HCT116 (cell line): Measurements from ENCODE around the gene FAM13A. TPM values are rescaled to one million over a fixed set of nuclear protein-coding genes. Genes with fewer than 3 reads are reported as not detected.

Experiments
- ATAC-seq: fragments of 200-7000 bp; cut with Tn5 transposase; 2 replicates; pipeline ENCODE4 v1.9.1; 2020; ENCODE audit warnings: mild to moderate bottlenecking, moderate library complexity
- BruUV-seq: library from RNA; stranded (reverse); fragments of 400-500 nt; replicated peaks from 2 replicates; lab custom pipeline; 2021; lab: Mats Ljungman, UMichigan
- CTCF ChIA-PET: fragments of 300-600 bp; sonication (Branson Sonifier 250); formaldehyde crosslinking; loops from one replicate; lab custom pipeline; 2021; ENCODE audit warnings: antibody characterized with exemption; lab: Charles Lee
- POLR2A ChIA-PET: fragments of 300-600, 350-600 bp; sonication (Branson Sonifier 250); formaldehyde crosslinking; loops from one replicate; lab custom pipeline; 2021; ENCODE audit warnings: antibody characterized with exemption; lab: Charles Lee
- RAD21 ChIA-PET, 2 experiments: fragments of 300-600 bp; sonication (Branson Sonifier 250); formaldehyde crosslinking; loops; one replicate each; lab custom pipeline; 2023; ENCODE audit warnings: low total read pairs in 2 of 2; ENCODE audit not compliant: uncharacterized antibody in 2 of 2, unreplicated experiment in 2 of 2, low non-redundant PET in 1 of 2; lab: Charles Lee
- DNase-seq: peaks from one replicate; pipeline ENCODE4 v3.0.0-alpha.2; 2010; ENCODE audit warnings: low read depth, low spot score
- H2AFZ ChIP-seq: fragments of 200-600 bp; shearing (Covaris generic), sonication (generic); 2 replicates; pipeline ENCODE4 v1.6.1; 2017; ENCODE audit warnings: low read depth, mixed run types, mixed read lengths, antibody characterized with exemption, low read length; ENCODE audit not compliant: poor library complexity, severe bottlenecking
- H3K27ac ChIP-seq: 2 replicates; pipeline ENCODE4 v1.5.1; 2012; ENCODE audit warnings: low read depth, low read length
- H3K27me3 ChIP-seq: fragments of 200-600 bp; sonication (generic); 2 replicates; pipeline ENCODE4 v1.6.1; 2016; ENCODE audit warnings: mixed run types, low read length, mixed read lengths; ENCODE audit not compliant: insufficient read depth
- H3K36me3 ChIP-seq, 2 experiments: fragments of 200-500 bp in 1 of 2; fragments of 200-600 bp in 1 of 2; sonication (Bioruptor generic) in 1 of 2; sonication (generic) in 1 of 2; 2 replicates each; pipeline versions ENCODE4 v1.5.1 to v1.6.1; 2014 to 2016; ENCODE audit warnings: low read length in 2 of 2, inconsistent platforms in 1 of 2, mixed read lengths in 1 of 2, mixed run types in 1 of 2; ENCODE audit not compliant: insufficient read depth in 2 of 2, control insufficient read depth in 1 of 2
- H3K4me1 ChIP-seq, 2 experiments: fragments of 200-600 bp in 1 of 2; sonication (generic) in 1 of 2; 2 replicates each; pipeline versions ENCODE4 v1.5.1 to v1.6.1; 2012 to 2017; ENCODE audit warnings: low read length in 2 of 2, inconsistent platforms in 1 of 2, mild to moderate bottlenecking in 1 of 2, mixed read lengths in 1 of 2, mixed run types in 1 of 2, moderate library complexity in 1 of 2; ENCODE audit not compliant: insufficient read depth in 2 of 2, control insufficient read depth in 1 of 2
- H3K4me2 ChIP-seq: fragments of 200-600 bp; sonication (generic); 2 replicates; pipeline ENCODE4 v1.6.1; 2017; ENCODE audit warnings: mixed run types, low read length, mixed read lengths
- H3K4me3 ChIP-seq, 2 experiments: fragments of 200-600 bp in 1 of 2; sonication (generic) in 1 of 2; replicated peaks in 1 of 2; 2 replicates each; pipeline ENCODE4 v1.5.1; 2011 to 2016; ENCODE audit warnings: low read length in 2 of 2, control low read depth in 1 of 2, low read depth in 1 of 2, mild to moderate bottlenecking in 1 of 2, mixed read lengths in 1 of 2, mixed run types in 1 of 2
- H3K79me2 ChIP-seq: fragments of 200-600 bp; sonication (generic); 2 replicates; pipeline ENCODE4 v1.6.1; 2017; ENCODE audit warnings: mild to moderate bottlenecking, mixed run types, low read length, moderate library complexity, mixed read lengths; ENCODE audit not compliant: insufficient read depth
- H3K9ac ChIP-seq: fragments of 200-600 bp; sonication (generic); 2 replicates; pipeline ENCODE4 v1.6.1; 2016; ENCODE audit warnings: low read length, mixed read lengths
- H3K9me2 ChIP-seq: fragments of 200-600 bp; sonication (generic), shearing (Covaris generic); 2 replicates; pipeline ENCODE4 v1.6.1; 2017; ENCODE audit warnings: mixed run types, mild to moderate bottlenecking, moderate library complexity; ENCODE audit not compliant: insufficient read depth
- H3K9me3 ChIP-seq, 2 experiments: fragments of 200-500 bp in 1 of 2; fragments of 200-600 bp in 1 of 2; sonication (Bioruptor generic) in 1 of 2; sonication (generic) in 1 of 2; 2 replicates each; pipeline ENCODE4 v1.6.1; 2014 to 2017; ENCODE audit warnings: low read length in 2 of 2, mixed read lengths in 2 of 2, inconsistent platforms in 1 of 2, low read depth in 1 of 2, mild to moderate bottlenecking in 1 of 2, mixed run types in 1 of 2, moderate library complexity in 1 of 2; ENCODE audit not compliant: control insufficient read depth in 1 of 2, insufficient read depth in 1 of 2
- H4K20me1 ChIP-seq: fragments of 200-600 bp; sonication (generic), shearing (Covaris generic); 2 replicates; pipeline ENCODE4 v1.6.1; 2017; ENCODE audit warnings: mixed run types, mild to moderate bottlenecking, moderate library complexity; ENCODE audit not compliant: insufficient read depth
- CBX3 ChIP-seq: IDR thresholded peaks from 2 replicates; pipeline ENCODE4 v1.6.1; 2012; ENCODE audit warnings: low read depth
- CEBPB ChIP-seq: IDR thresholded peaks from 2 replicates; pipeline ENCODE4 v1.6.1; 2012; ENCODE audit warnings: low read depth
- ELF1 ChIP-seq: IDR thresholded peaks from 2 replicates; pipeline ENCODE4 v1.6.1; 2012; ENCODE audit warnings: low read depth, borderline replicate concordance
- EZH2phosphoT487 ChIP-seq: fragments of 200-600 bp; IDR thresholded peaks from 2 replicates; pipeline ENCODE4 v1.6.1; 2018; ENCODE audit warnings: antibody characterized with exemption, borderline replicate concordance
- JUND ChIP-seq: IDR thresholded peaks from 2 replicates; pipeline ENCODE4 v1.6.1; 2012
- RAD21 ChIP-seq: IDR thresholded peaks from 2 replicates; pipeline ENCODE4 v1.6.1; 2012; ENCODE audit warnings: low read depth, mild to moderate bottlenecking
- REST ChIP-seq: IDR thresholded peaks from 2 replicates; pipeline ENCODE4 v1.6.1; 2012; ENCODE audit warnings: low read depth
- SRF ChIP-seq: IDR thresholded peaks from 2 replicates; pipeline ENCODE4 v1.6.1; 2012; ENCODE audit warnings: low read depth
- TCF7L2 ChIP-seq: IDR thresholded peaks from 2 replicates; pipeline ENCODE4 v1.7.0; 2011; ENCODE audit warnings: borderline replicate concordance, inconsistent platforms; ENCODE audit not compliant: insufficient read depth, insufficient read length; ENCODE audit errors: extremely low read depth
- YY1 ChIP-seq: IDR thresholded peaks from 2 replicates; pipeline ENCODE4 v1.6.1; 2011; ENCODE audit warnings: low read length, low read depth, moderate library complexity, mild to moderate bottlenecking; ENCODE audit not compliant: insufficient replicate concordance; ENCODE audit errors: extremely low read depth
- ZBTB33 ChIP-seq: IDR thresholded peaks from 2 replicates; pipeline ENCODE4 v1.6.1; 2011; ENCODE audit warnings: mild to moderate bottlenecking, low read length, moderate library complexity; ENCODE audit not compliant: insufficient replicate concordance; ENCODE audit errors: extremely low read depth
- ZNF274 ChIP-seq: fragments of 200-500 bp; sonication (Bioruptor generic); IDR thresholded peaks from 2 replicates; pipeline ENCODE4 v1.6.1; 2014; ENCODE audit warnings: mild to moderate bottlenecking, low read depth, low read length, inconsistent platforms
- intact Hi-C: fragments of 100-400 bp; cut with micrococcal nuclease; formaldehyde crosslinking; loops from 2 replicates; pipeline ENCODE4 v1.10.0; 2022
- total RNA-seq: library from RNA; stranded (reverse); gene quantifications from one replicate; pipeline ENCODE4 v1.2.1, GENCODE V29; 2021; ENCODE audit not compliant: unreplicated experiment
- TF ChIP-seq, protein P1 (sequence below): IDR thresholded peaks from 2 replicates; pipeline ENCODE4 v1.6.1; 2012

FAM13A gene
- total RNA-seq, 1 experiment from 2014 or later: 17.2 TPM

DNA sequence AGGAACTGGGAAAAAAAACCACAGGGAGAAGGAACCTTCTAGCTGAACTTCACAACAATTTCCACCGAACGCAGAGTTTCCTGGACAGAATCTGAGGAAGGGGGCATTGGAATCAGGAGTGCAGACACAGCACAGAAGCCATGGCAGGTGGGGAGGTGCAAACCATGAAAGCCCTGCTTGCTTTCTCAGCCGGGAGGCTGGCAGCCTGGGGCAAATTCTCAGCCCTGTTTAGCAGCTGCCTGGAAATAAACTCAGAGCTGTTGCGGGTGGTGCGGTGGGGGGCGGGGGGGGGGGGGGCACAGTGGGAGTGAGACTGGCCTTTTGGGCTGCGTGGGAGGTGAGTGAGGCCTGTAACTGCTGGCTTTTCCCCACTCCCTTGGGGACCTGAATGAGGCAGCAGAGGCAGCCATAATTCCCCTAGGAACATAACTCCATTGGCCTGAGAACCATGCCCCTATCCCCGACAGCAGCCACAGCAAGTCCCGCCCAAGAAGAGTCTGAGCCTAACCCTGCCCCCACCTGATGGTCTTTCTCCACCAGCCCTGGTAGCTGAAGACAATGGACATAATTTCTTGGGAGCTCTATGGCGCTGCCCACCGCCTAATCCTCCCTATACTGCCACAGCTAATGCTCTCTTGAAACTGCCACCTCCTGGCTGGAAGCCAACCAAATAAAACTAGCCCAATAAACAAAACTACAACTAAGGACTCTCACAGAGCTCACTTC is 176.3 kb downstream of the FAM13A start:
- Histone ChIP-seq H4K20me1 (no peaks in the 10 kb centered on the region), H3K27me3 (no peaks in the 10 kb centered on the region), H3K4me3 (no peak overlapping the region), H3K27ac (no peak overlapping the region), H3K36me3 (no peaks in the 10 kb centered on the region), H3K79me2 (peaks cover 5% of the 10 kb centered on the region; the same call in 1 of the 2 replicates), H3K4me2 (no peak overlapping the region), H3K9me2 (no peaks in the 10 kb centered on the region), H3K9ac (no peak overlapping the region), H3K9me3 (no peaks in the 10 kb centered on the region), H2AFZ (no peak overlapping the region), H3K4me1 (no peaks in the 10 kb centered on the region)
- no TSS peak for BruUV-seq
- ChIA-PET RAD21 (interaction anchor here in 1 of 2 experiments (0.7 kb wide), 1 partner anchor 138 kb away, joined by 3 read pairs; no protein-coding TSS in a partner anchor), CTCF (no interaction called here), POLR2A (no interaction called here)
- TF ChIP-seq YY1: no peak
- intact Hi-C loops: no loop called here
- no peak for ATAC-seq
- DNase-seq: no peak

- ChIA-PET POLR2A (no interaction called here), CTCF (no interaction called here), RAD21 (interaction anchor here in 1 of 2 experiments (0.7 kb wide), 1 partner anchor 139 kb away, joined by 3 read pairs; no protein-coding TSS in a partner anchor)
- no peak for ATAC-seq
- Histone ChIP-seq H3K27ac (no peak overlapping the region), H3K4me3 (no peak overlapping the region), H3K9me3 (no peaks in the 10 kb centered on the region), H3K79me2 (peaks cover 5% of the 10 kb centered on the region; the same call in 1 of the 2 replicates), H3K9me2 (no peaks in the 10 kb centered on the region), H3K36me3 (no peaks in the 10 kb centered on the region), H4K20me1 (no peaks in the 10 kb centered on the region), H2AFZ (no peak overlapping the region), H3K9ac (no peak overlapping the region), H3K4me1 (no peaks in the 10 kb centered on the region), H3K27me3 (no peaks in the 10 kb centered on the region), H3K4me2 (no peak overlapping the region)
- DNase-seq: no peak
- intact Hi-C loops: no loop called here
- BruUV-seq: no TSS peak
- TF ChIP-seq RAD21: no peak
- no peak for TF ChIP-seq TCF7L2
- no peak for TF ChIP-seq CBX3
- TF ChIP-seq YY1: no peak
- no peak for TF ChIP-seq ZBTB33
- no peak for TF ChIP-seq REST
- TF ChIP-seq ZNF274: no peak
- TF ChIP-seq EZH2phosphoT487: no peak
- no peak for TF ChIP-seq ELF1
- no peak for TF ChIP-seq SRF
- no peak for TF ChIP-seq CEBPB
- no peak for TF ChIP-seq JUND
- TF ChIP-seq, protein P1, sequence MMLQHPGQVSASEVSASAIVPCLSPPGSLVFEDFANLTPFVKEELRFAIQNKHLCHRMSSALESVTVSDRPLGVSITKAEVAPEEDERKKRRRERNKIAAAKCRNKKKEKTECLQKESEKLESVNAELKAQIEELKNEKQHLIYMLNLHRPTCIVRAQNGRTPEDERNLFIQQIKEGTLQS: no peak
Observed at GRCh38 chr4:88879991-88880390, 177.0 kb downstream of the FAM13A start.
